Measurements from ENCODE around the gene OR51B4. TPM values are rescaled to one million over a fixed set of nuclear protein-coding genes. Genes with fewer than 3 reads are reported as not detected.

The OR51B4 gene
- total RNA-seq, 4 donors from 2014 or later: not detected

- intact Hi-C loops (cut with DNase I): no loop called here
Observed at GRCh38 chr11:5288108-5288905, 13.4 kb downstream of the OR51B4 start.

DNA sequence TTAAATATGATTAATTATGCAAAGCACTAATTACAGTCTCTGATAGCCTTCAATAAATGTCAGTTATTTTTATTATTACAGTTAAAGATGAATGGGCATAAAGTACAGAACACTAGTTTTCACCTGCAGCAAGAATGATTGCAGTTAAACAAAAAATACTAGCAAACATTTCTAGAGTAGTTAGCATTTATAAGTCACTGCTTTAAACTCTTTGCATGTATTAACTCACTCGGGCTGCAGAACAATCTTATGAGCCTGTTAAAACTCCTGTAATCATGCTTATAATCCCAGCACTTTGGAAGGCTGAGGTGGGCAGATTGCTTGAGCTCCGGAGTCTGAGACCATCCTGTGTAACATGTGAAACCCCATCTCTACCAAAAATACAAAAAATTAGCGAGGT, 14.8 kb downstream of the OR51B4 start:
- Histone ChIP-seq H3K4me3 (replicated peaks in 1 of 3) (no peak overlapping the region), H3K36me3 (no peaks in the 10 kb centered on the region), H3K27me3 (no peaks in the 10 kb centered on the region), H3K4me1 (no peaks in the 10 kb centered on the region), H3K9me3 (no peaks in the 10 kb centered on the region), H3K27ac (no peak overlapping the region)
- intact Hi-C loops (cut with DNase I): no loop called here
- no peak for DNase-seq
- TF ChIP-seq, protein P1, sequence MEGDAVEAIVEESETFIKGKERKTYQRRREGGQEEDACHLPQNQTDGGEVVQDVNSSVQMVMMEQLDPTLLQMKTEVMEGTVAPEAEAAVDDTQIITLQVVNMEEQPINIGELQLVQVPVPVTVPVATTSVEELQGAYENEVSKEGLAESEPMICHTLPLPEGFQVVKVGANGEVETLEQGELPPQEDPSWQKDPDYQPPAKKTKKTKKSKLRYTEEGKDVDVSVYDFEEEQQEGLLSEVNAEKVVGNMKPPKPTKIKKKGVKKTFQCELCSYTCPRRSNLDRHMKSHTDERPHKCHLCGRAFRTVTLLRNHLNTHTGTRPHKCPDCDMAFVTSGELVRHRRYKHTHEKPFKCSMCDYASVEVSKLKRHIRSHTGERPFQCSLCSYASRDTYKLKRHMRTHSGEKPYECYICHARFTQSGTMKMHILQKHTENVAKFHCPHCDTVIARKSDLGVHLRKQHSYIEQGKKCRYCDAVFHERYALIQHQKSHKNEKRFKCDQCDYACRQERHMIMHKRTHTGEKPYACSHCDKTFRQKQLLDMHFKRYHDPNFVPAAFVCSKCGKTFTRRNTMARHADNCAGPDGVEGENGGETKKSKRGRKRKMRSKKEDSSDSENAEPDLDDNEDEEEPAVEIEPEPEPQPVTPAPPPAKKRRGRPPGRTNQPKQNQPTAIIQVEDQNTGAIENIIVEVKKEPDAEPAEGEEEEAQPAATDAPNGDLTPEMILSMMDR (IDR thresholded peaks at IDR 0.05): no peak
- no peak for TF ChIP-seq POLR2A (IDR thresholded peaks at IDR 0.05)
- WGBS, 2 donors: 80 to 82% methylated on average over 3 of the region's 3 CpGs

More at GRCh38 chr11:5288108-5288905, 13.4 kb downstream of the OR51B4 start:
- 75 to 81% methylated on average over 7 of the region's 7 CpGs for WGBS, 2 donors
- Histone ChIP-seq H3K4me3 (replicated peaks in 1 of 3) (no peak overlapping the region), H3K27me3 (no peaks in the 10 kb centered on the region), H3K27ac (no peak overlapping the region), H3K4me1 (no peaks in the 10 kb centered on the region), H3K9me3 (no peaks in the 10 kb centered on the region), H3K36me3 (no peaks in the 10 kb centered on the region)
- TF ChIP-seq POLR2A (IDR thresholded peaks at IDR 0.05): no peak
- TF ChIP-seq, protein P1 (IDR thresholded peaks at IDR 0.05): no peak
- no peak for DNase-seq

GRCh38 chr11:5286351-5286750, 15.4 kb downstream of the OR51B4 start:
- intact Hi-C loops (cut with DNase I): no loop called here
- 35 to 44% methylated on average over 1 of the region's 1 CpG for WGBS, 2 donors
- no peaks in the 10 kb centered on the region for H3K36me3 ChIP-seq
- no peak for DNase-seq
- H3K27me3 ChIP-seq: no peaks in the 10 kb centered on the region
- H3K9me3 ChIP-seq: no peaks in the 10 kb centered on the region
- no peak overlapping the region for H3K4me3 ChIP-seq (replicated peaks in 1 of 3)
- TF ChIP-seq, protein P1 (IDR thresholded peaks at IDR 0.05): no peak
- no peak for TF ChIP-seq POLR2A (IDR thresholded peaks at IDR 0.05)
- H3K4me1 ChIP-seq: no peaks in the 10 kb centered on the region
- no peak overlapping the region for H3K27ac ChIP-seq

DNA sequence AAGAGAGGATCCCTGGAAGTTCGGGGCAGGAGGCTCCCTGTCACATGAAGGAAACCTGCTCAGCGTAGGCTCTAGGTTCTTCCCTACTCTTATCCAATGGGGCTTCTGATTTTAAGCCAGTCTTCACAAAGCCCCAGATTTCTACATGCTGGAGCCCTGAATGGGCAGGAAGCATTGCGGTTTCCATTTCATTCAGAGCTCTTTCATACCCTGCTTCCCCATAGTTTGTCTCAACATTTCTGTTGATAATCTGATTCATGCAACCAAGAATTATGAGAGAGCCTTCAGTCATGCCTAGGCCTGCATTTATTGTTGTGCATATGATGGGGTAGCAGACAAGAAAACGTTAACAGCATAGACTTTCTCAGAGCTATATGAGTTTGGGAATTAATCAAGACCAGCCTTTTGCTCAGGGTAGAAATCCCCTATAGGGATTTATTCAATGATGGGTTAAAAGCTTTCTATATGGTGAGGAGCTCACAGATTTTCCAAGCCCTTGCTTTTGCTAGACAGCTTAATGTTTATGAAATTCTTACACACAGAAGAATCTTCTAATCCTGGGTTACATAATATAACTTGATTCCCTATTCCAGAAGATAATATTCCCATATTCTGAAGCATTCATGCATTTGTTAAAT, 15.9 kb downstream of the OR51B4 start:
- Histone ChIP-seq H3K4me1 (no peaks in the 10 kb centered on the region), H3K4me3 (replicated peaks in 1 of 3) (no peak overlapping the region), H3K9me3 (no peaks in the 10 kb centered on the region), H3K36me3 (no peaks in the 10 kb centered on the region), H3K27ac (no peak overlapping the region), H3K27me3 (no peaks in the 10 kb centered on the region)
- 85 to 86% methylated on average over 4 of the region's 4 CpGs for WGBS, 2 donors
- intact Hi-C loops (cut with DNase I): no loop called here
- TF ChIP-seq POLR2A (IDR thresholded peaks at IDR 0.05): no peak
- TF ChIP-seq, protein P1 (IDR thresholded peaks at IDR 0.05): no peak
- DNase-seq: no peak

DNA sequence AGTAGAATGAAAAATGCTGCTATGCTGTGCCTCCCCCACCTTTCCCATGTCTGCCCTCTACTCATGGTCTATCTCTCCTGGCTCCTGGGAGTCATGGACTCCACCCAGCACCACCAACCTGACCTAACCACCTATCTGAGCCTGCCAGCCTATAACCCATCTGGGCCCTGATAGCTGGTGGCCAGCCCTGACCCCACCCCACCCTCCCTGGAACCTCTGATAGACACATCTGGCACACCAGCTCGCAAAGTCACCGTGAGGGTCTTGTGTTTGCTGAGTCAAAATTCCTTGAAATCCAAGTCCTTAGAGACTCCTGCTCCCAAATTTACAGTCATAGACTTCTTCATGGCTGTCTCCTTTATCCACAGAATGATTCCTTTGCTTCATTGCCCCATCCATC, 17.1 kb downstream of the OR51B4 start:
- Histone ChIP-seq H3K36me3 (no peaks in the 10 kb centered on the region), H3K9me3 (no peaks in the 10 kb centered on the region), H3K27ac (no peak overlapping the region), H3K27me3 (no peaks in the 10 kb centered on the region), H3K4me3 (replicated peaks in 1 of 3) (no peak overlapping the region), H3K4me1 (no peaks in the 10 kb centered on the region)
- no peak for DNase-seq
- intact Hi-C loops (cut with DNase I): no loop called here
- TF ChIP-seq, protein P1 (IDR thresholded peaks at IDR 0.05): no peak
- no peak for TF ChIP-seq POLR2A (IDR thresholded peaks at IDR 0.05)
- WGBS, 2 donors: 80 to 96% methylated on average over 2 of the region's 2 CpGs

All from thyroid gland (tissue), 4 donors.